ENCODE data around the gene C17orf107. TPM values are rescaled to one million over a fixed set of nuclear protein-coding genes. Genes with fewer than 3 reads are reported as not detected.
A peak's percentile ranks its signal among the peaks of the same experiment; 100 is the strongest.

C17orf107 gene
- total and polyA plus RNA-seq, 9 of the 15 experiments (the other 6 are each of a cell fraction or from before 2014, with no cell fraction given), result 0.05 to 0.29 (median 0.07) TPM; not detected in 4

GRCh38 chr17:4908711-4909496 is 9.6 kb downstream of the C17orf107 start (continued):
- TF ChIP-seq HOXB6 (CRISPR knock-in tag; IDR thresholded peaks at IDR 0.05; ENCODE audit: borderline replicate concordance) (no peak), ZFP36 (IDR thresholded peaks at IDR 0.05; ENCODE audit: low read depth, low read length, partially characterized antibody) (no peak), ZZZ3 (IDR thresholded peaks at IDR 0.05) (no peak), HMGN3 (IDR thresholded peaks at IDR 0.05; ENCODE audit: borderline replicate concordance, extremely low read depth, insufficient read length, low read depth, low read length) (peak; percentile 55), SAP30 (IDR thresholded peaks at IDR 0.05; ENCODE audit: borderline replicate concordance, insufficient read depth, low read depth, low read length, poor library complexity, severe bottlenecking) (no peak), IRF2 (CRISPR knock-in tag; IDR thresholded peaks at IDR 0.05) (no peak), CBFB (CRISPR knock-in tag; IDR thresholded peaks at IDR 0.05) (no peak), SIX5 (IDR thresholded peaks at IDR 0.05; ENCODE audit: borderline replicate concordance in 1 of 2, insufficient read depth in 1 of 2, low read depth in 1 of 2, low read length in 2 of 2) (no peak), NFYB (IDR thresholded peaks at IDR 0.05; ENCODE audit: extremely low read depth, insufficient read length) (no peak), NKRF (IDR thresholded peaks at IDR 0.05; ENCODE audit: borderline replicate concordance) (peak; percentile 48; the same call in 1 of the 2 replicates), NCOA6 (IDR thresholded peaks at IDR 0.05) (no peak), CTBP1 (IDR thresholded peaks at IDR 0.05; ENCODE audit: borderline replicate concordance) (peak; percentile 30; the same call in 1 of the 2 replicates), ZNF408 (CRISPR knock-in tag; IDR thresholded peaks at IDR 0.05; ENCODE audit: low read depth) (no peak), MYNN (IDR thresholded peaks at IDR 0.05) (no peak), MYNN (CRISPR knock-in tag; IDR thresholded peaks at IDR 0.05) (no peak), NFRKB (IDR thresholded peaks at IDR 0.05; ENCODE audit: low read depth) (no peak), WHSC1 (IDR thresholded peaks at IDR 0.05; ENCODE audit: low read length) (no peak), POLR2A (conservative IDR thresholded peaks at IDR 0.05) (no peak)
- TF ChIP-seq, protein P1, sequence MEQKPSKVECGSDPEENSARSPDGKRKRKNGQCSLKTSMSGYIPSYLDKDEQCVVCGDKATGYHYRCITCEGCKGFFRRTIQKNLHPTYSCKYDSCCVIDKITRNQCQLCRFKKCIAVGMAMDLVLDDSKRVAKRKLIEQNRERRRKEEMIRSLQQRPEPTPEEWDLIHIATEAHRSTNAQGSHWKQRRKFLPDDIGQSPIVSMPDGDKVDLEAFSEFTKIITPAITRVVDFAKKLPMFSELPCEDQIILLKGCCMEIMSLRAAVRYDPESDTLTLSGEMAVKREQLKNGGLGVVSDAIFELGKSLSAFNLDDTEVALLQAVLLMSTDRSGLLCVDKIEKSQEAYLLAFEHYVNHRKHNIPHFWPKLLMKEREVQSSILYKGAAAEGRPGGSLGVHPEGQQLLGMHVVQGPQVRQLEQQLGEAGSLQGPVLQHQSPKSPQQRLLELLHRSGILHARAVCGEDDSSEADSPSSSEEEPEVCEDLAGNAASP (IDR thresholded peaks at IDR 0.05), result no peak
- TF ChIP-seq, protein P2, sequence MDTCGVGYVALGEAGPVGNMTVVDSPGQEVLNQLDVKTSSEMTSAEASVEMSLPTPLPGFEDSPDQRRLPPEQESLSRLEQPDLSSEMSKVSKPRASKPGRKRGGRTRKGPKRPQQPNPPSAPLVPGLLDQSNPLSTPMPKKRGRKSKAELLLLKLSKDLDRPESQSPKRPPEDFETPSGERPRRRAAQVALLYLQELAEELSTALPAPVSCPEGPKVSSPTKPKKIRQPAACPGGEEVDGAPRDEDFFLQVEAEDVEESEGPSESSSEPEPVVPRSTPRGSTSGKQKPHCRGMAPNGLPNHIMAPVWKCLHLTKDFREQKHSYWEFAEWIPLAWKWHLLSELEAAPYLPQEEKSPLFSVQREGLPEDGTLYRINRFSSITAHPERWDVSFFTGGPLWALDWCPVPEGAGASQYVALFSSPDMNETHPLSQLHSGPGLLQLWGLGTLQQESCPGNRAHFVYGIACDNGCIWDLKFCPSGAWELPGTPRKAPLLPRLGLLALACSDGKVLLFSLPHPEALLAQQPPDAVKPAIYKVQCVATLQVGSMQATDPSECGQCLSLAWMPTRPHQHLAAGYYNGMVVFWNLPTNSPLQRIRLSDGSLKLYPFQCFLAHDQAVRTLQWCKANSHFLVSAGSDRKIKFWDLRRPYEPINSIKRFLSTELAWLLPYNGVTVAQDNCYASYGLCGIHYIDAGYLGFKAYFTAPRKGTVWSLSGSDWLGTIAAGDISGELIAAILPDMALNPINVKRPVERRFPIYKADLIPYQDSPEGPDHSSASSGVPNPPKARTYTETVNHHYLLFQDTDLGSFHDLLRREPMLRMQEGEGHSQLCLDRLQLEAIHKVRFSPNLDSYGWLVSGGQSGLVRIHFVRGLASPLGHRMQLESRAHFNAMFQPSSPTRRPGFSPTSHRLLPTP (IDR thresholded peaks at IDR 0.05; ENCODE audit: borderline replicate concordance, extremely low read depth, insufficient read length), result no peak
- TF ChIP-seq, protein P3, sequence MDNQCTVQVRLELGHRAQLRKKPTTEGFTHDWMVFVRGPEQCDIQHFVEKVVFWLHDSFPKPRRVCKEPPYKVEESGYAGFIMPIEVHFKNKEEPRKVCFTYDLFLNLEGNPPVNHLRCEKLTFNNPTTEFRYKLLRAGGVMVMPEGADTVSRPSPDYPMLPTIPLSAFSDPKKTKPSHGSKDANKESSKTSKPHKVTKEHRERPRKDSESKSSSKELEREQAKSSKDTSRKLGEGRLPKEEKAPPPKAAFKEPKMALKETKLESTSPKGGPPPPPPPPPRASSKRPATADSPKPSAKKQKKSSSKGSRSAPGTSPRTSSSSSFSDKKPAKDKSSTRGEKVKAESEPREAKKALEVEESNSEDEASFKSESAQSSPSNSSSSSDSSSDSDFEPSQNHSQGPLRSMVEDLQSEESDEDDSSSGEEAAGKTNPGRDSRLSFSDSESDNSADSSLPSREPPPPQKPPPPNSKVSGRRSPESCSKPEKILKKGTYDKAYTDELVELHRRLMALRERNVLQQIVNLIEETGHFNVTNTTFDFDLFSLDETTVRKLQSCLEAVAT (IDR thresholded peaks at IDR 0.05), result peak; percentile 37 to 63; a peak in 1 of 4 replicates
